ENCODE results near the gene ADRB2. TPM values are rescaled to one million over a fixed set of nuclear protein-coding genes. Genes with fewer than 3 reads are reported as not detected.

The ADRB2 gene
- total RNA-seq, 2 donors from 2014 or later = 0.94 to 1.2 TPM

GRCh38 chr5:148856009-148856367, 29.6 kb downstream of the ADRB2 start:
- TF ChIP-seq CTCF (IDR thresholded peaks at IDR 0.05) = no peak
- H3K27ac ChIP-seq = no peak overlapping the region
- H3K36me3 ChIP-seq = no peaks in the 10 kb centered on the region
- intact Hi-C loops (cut with DNase I) = no loop called here
- no peaks in the 10 kb centered on the region for H3K9me3 ChIP-seq
- no peak for DNase-seq
- H3K4me3 ChIP-seq = no peak overlapping the region
- H3K4me1 ChIP-seq = no peaks in the 10 kb centered on the region
- no peaks in the 10 kb centered on the region for H3K27me3 ChIP-seq
- H3K9ac ChIP-seq (ENCODE audit: low read depth in 2 of 2, low read length in 2 of 2) = no peak overlapping the region

GRCh38 chr5:148856424-148856823, 30.0 kb downstream of the ADRB2 start:
- no peaks in the 10 kb centered on the region for H3K36me3 ChIP-seq
- H3K4me3 ChIP-seq = no peak overlapping the region
- no peak overlapping the region for H3K9ac ChIP-seq (ENCODE audit: low read depth in 2 of 2, low read length in 2 of 2)
- TF ChIP-seq CTCF (IDR thresholded peaks at IDR 0.05) = no peak
- DNase-seq = no peak
- no peaks in the 10 kb centered on the region for H3K4me1 ChIP-seq
- H3K27me3 ChIP-seq = no peaks in the 10 kb centered on the region
- H3K9me3 ChIP-seq = no peaks in the 10 kb centered on the region
- no peak overlapping the region for H3K27ac ChIP-seq
- intact Hi-C loops (cut with DNase I) = no loop called here

GRCh38 chr5:148857474-148857873, 31.1 kb downstream of the ADRB2 start:
- no peak overlapping the region for H3K27ac ChIP-seq
- no peak for TF ChIP-seq CTCF (IDR thresholded peaks at IDR 0.05)
- H3K4me3 ChIP-seq = no peak overlapping the region
- H3K9ac ChIP-seq (ENCODE audit: low read depth in 2 of 2, low read length in 2 of 2) = no peak overlapping the region
- no peaks in the 10 kb centered on the region for H3K9me3 ChIP-seq
- H3K27me3 ChIP-seq = no peaks in the 10 kb centered on the region
- DNase-seq = no peak
- intact Hi-C loops (cut with DNase I) = no loop called here
- no peaks in the 10 kb centered on the region for H3K36me3 ChIP-seq
- no peaks in the 10 kb centered on the region for H3K4me1 ChIP-seq

GRCh38 chr5:148858106-148858505, 31.7 kb downstream of the ADRB2 start:
- no peak for DNase-seq
- H3K27ac ChIP-seq = no peak overlapping the region
- no peak overlapping the region for H3K4me3 ChIP-seq
- intact Hi-C loops (cut with DNase I) = no loop called here
- H3K9me3 ChIP-seq = no peaks in the 10 kb centered on the region
- H3K27me3 ChIP-seq = no peaks in the 10 kb centered on the region
- no peak overlapping the region for H3K9ac ChIP-seq (ENCODE audit: low read depth in 2 of 2, low read length in 2 of 2)
- no peaks in the 10 kb centered on the region for H3K4me1 ChIP-seq
- no peaks in the 10 kb centered on the region for H3K36me3 ChIP-seq
- TF ChIP-seq CTCF (IDR thresholded peaks at IDR 0.05) = no peak

- Histone ChIP-seq H3K27ac (no peak overlapping the region), H3K27me3 (no peaks in the 10 kb centered on the region), H3K4me1 (no peaks in the 10 kb centered on the region), H3K36me3 (no peaks in the 10 kb centered on the region), H3K9ac (ENCODE audit: low read depth in 2 of 2, low read length in 2 of 2) (no peak overlapping the region), H3K4me3 (no peak overlapping the region), H3K9me3 (no peaks in the 10 kb centered on the region)
- intact Hi-C loops (cut with DNase I) = no loop called here
- TF ChIP-seq CTCF (IDR thresholded peaks at IDR 0.05) = no peak
- no peak for DNase-seq
Measured at GRCh38 chr5:148858547-148858946, 32.1 kb downstream of the ADRB2 start.

- intact Hi-C loops (cut with DNase I) = no loop called here
- no peaks in the 10 kb centered on the region for H3K27me3 ChIP-seq
- no peak overlapping the region for H3K9ac ChIP-seq (ENCODE audit: low read depth in 2 of 2, low read length in 2 of 2)
- H3K4me3 ChIP-seq = no peak overlapping the region
- no peak for DNase-seq
- H3K36me3 ChIP-seq = no peaks in the 10 kb centered on the region
- no peak for TF ChIP-seq CTCF (IDR thresholded peaks at IDR 0.05)
- no peak overlapping the region for H3K27ac ChIP-seq
- H3K9me3 ChIP-seq = no peaks in the 10 kb centered on the region
- no peaks in the 10 kb centered on the region for H3K4me1 ChIP-seq
Measured at GRCh38 chr5:148859703-148860102, 33.3 kb downstream of the ADRB2 start.

Data from colonic mucosa (tissue), 4 donors.